GM12873 (cell line): Measurements from ENCODE around the gene FARSB.

Experiments
- CTCF ChIP-seq: IDR thresholded peaks from 2 replicates; pipeline ENCODE4 v1.5.1; 2012; ENCODE audit warnings: low read depth, mild to moderate bottlenecking, moderate library complexity, low read length, control low read depth; ENCODE audit not compliant: insufficient read depth; ENCODE audit errors: missing control alignments

FARSB gene

DNA sequence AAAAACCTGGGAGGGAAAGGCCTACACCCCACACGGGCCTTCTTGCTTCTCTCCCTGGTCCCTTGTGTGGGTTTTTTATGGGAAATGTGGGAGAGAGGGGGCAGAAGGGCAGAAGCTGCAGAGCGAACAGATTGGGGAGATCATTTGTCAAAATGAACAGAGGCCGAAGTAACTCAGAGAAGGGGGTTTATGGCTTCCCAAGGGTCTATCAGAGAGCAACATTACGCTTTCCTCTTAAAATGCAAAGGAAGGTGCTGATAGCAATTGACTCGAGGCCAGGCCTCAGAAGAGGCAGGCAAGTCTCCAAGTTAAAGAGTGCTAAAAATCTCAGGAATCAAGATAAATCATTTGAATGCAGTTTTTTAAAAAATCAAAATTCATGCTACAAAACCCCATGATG, 130.1 kb downstream of the FARSB start:
- no peak for TF ChIP-seq CTCF

DNA sequence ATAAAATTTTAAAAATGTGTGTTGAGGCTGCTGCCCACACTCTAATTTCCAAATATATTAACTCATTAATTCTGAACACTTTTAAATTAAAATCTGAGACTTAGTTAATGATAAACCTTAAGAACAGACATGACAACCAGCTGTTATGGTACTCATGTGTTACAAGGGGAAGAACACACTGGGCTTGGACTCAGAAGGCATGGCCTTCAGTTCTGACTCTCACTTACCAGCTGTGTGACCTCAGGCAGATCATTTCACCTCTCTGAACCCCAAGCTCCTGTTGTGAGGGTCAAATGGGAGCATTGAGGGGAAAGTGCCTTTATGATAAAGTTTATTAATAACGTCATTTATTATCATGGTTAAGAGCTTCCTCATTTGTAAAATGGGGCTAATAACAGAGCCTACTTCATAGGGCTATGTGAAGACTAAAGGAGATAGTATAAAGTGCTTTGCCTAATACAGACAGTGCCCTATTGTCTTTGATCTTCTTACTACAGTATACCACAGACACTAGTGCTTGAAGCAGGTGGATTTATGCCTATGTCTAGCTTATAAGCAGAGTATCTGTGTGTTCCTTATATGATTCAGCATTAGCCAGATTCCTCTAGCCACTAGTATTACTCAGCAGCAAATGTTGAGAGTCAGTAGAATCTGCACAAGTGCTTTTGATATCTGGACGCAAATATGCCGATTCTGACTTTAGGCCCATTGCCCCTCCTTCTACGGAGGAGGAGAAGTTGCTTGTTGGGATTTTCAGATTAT, 131.9 kb downstream of the FARSB start:
- TF ChIP-seq CTCF = no peak

DNA sequence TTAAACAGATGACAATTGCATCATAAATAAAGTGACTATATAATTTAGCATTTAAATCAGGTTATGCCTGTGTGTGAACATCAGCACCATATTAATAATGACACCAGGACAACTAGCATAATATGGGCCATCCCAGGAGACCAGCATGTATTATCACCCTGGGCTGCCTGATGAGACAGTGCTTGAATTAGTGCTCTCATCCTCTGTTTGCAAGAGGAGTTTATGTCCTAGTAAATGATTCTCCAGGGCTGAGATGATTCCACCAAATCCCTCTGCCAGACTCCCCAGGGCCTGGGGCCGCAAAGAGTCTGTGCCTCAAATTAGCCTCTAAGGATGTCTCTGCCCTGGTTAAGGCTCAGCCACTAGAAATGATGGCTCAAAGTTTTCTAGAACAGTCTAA, 133.8 kb downstream of the FARSB start:
- no peak for TF ChIP-seq CTCF

DNA sequence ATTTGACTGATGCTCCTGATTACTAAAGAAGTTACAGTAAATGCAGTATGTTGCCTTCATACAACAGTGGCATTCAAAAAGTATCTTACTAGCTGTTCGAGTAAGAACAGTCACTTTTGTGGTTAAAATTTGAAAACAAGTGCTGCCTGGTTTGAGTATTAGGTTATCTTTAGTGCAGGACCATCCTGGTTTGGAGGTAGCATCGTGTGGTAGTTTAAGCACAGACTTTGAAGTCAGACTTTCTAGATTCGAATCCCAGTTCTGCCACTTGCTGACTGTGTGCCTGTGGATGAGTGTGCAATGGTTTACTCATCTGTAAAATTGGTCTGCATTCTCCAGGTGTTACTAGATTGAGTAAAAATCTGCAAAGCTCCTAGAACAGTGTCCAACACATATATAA, 134.8 kb downstream of the FARSB start:
- no peak for TF ChIP-seq CTCF
